A549 (cell line): ENCODE results near the gene EXOC3L2.

Source experiments
- CHD4 ChIP-seq: fragments of 200-600 bp; sonication (generic); IDR thresholded peaks from 2 replicates; pipeline ENCODE4 v1.6.1; 2016; ENCODE audit warnings: antibody characterized with exemption, mild to moderate bottlenecking, borderline replicate concordance
- CTCF ChIP-seq: fragments of >200 bp; sonication (Bioruptor Twin); formaldehyde crosslinking; IDR thresholded peaks from 3 replicates; pipeline ENCODE4 v1.5.1; 2016
- E2F6 ChIP-seq: IDR thresholded peaks from 2 replicates; pipeline ENCODE4 v1.6.1; 2012; ENCODE audit warnings: low read depth, borderline replicate concordance
- HMGXB4 ChIP-seq: fragments of 250-450 bp; sonication (Bioruptor Pico); IDR thresholded peaks from 2 replicates; pipeline ENCODE4 v1.5.0; 2021; ENCODE audit warnings: mild to moderate bottlenecking, moderate library complexity, borderline replicate concordance
- MYC ChIP-seq: IDR thresholded peaks from 2 replicates; pipeline ENCODE4 v1.6.1; 2012; ENCODE audit warnings: mild to moderate bottlenecking, inconsistent platforms, low read length, improper control_type of control experiment, borderline replicate concordance
- NR3C1 ChIP-seq: fragments of >200 bp; sonication (Bioruptor Twin); formaldehyde crosslinking; IDR thresholded peaks from 3 replicates; pipeline ENCODE4 v1.6.1; 2017
- POLR2A ChIP-seq: IDR thresholded peaks from 2 replicates; pipeline ENCODE4 v1.6.1; 2012; ENCODE audit warnings: mild to moderate bottlenecking, low read length
- RCOR1 ChIP-seq: fragments of 150-350 bp; IDR thresholded peaks from 2 replicates; pipeline ENCODE4 v1.6.1; 2014; ENCODE audit warnings: antibody characterized with exemption, low read length, low read depth

- TF ChIP-seq CTCF, result no peak
- TF ChIP-seq POLR2A, result no peak
- no peak for TF ChIP-seq MYC
- no peak for TF ChIP-seq E2F6
- no peak for TF ChIP-seq RCOR1
- no peak for TF ChIP-seq CHD4
- TF ChIP-seq NR3C1, result no peak
- TF ChIP-seq HMGXB4 (CRISPR knock-in tag), result no peak
These were observed 55.2 kb downstream of the EXOC3L2 start for GRCh38 chr19:45189971-45190370.
